GM18508 (cell line): Measurements from ENCODE around the gene HTR2A.

ENCODE experiments used
- ATAC-seq: cut with Tn5 transposase; IDR thresholded peaks from one replicate; pipeline ENCODE4 v1.9.1; 2021; ENCODE audit warnings: moderate number of reproducible peaks; ENCODE audit not compliant: insufficient read depth, unreplicated experiment

Gene HTR2A

DNA sequence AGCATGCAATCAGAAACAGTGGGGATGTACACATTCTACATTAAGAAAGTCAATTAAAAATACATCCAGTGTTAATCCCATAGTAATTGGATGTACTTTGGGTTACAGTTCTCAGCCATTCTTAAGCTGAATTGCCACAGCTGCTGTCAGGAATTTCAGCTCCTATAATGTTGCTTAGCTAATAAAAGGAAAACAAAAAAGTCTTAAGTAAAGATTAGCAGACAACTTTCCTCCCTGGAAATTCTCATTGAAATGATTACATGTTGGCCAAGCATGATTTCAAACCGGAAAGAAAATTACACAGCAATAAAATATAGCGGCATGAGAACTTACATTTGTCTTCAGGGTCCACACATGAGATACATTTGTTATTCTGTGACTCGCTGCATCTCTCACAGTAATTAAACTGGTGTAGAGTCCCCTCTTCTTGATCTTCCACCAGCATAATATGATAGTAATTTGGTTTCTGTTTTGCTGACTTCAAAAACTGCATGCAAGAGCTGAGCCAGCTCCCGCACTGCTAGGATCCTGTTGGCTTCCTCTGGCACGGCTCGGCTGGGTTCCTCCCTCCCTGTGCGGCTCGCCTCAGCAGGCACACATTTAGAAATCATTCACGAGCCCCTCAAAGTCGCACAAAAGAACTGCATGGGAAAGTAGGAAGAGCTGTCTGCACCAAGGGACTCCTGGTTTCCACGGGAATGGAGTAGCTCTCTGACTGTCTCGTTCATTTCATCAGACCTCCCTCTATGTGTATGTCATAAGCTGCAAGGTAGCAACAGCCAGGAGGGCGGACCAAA lies at the start of gene HTR2A:
HTR2A (minus strand) TSS at position 713 of the 797 bp plus-strand sequence. CDS start 1,147 bp downstream, outside the sequence.
- ATAC-seq: no peak

- no peak for ATAC-seq
These were observed 39.7 kb upstream of the HTR2A start for GRCh38 chr13:46936525-46936924.

GRCh38 chr13:46934749-46935148 lies 37.9 kb upstream of the HTR2A start:
- ATAC-seq: no peak

- no peak for ATAC-seq
These were observed 30.2 kb upstream of the HTR2A start for GRCh38 chr13:46926916-46927590.

DNA sequence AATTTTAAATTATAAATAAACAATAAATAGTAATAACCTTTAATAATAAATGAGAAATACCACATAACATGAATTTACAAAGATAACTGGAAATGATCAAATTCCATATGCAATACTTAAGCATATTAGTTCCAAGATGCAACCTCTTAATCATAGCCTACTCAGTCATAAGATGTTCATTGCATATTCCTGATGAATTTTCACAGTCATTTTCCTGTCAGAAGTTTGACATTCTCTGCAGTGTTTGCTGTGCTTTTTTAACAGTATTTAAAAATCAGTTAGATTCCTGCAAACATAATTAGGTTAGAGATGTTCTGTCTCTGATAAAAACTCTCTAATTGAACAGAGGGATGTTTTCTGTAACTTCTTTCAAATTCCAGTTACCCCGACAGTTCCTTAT lies 28.6 kb upstream of the HTR2A start:
- ATAC-seq: no peak

DNA sequence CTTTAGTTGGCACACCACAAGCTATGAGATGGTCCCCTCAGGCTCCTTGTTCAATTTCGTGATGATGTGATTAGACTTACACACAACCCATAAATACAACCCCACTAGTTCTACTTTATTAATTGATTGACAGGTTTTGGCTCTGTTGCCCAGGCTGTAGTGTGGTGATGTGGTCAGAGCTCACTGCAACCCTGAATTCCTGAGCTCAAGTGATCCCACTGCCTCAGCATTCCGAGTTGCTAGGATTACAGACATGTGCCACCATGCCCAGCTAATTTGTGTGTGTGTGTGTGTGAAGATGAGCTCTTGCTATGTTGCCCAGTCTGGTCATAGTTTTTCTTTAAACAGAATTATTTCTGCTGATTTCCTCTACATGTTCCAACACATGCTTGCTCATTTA lies 17.5 kb upstream of the HTR2A start:
- ATAC-seq: no peak

DNA sequence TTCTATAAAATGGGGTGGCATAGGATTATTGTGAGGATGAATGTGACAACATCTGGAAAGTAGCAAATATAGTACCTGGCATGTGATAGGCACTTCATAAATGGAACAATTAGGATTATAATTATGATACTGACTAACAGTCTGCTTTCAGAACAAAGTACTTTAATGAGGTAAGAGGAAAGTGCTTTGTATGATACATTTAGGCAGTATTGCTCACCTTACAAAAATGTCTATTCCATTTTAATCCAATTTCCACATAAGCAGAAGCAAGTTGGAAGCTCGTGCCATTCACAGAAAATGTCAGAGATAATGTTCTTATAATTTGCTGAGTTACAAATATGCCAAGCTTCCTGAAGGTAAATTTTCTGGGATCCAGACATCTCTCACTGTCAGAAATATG lies 16.9 kb upstream of the HTR2A start:
- no peak for ATAC-seq

- no peak for ATAC-seq
These were observed 12.2 kb upstream of the HTR2A start for GRCh38 chr13:46909042-46909441.

- no peak for ATAC-seq
These were observed 11.6 kb upstream of the HTR2A start for GRCh38 chr13:46908501-46908900.

- no peak for ATAC-seq
These were observed 9.6 kb upstream of the HTR2A start for GRCh38 chr13:46906405-46906804.

- no peak for ATAC-seq
These were observed 8.4 kb upstream of the HTR2A start for GRCh38 chr13:46905249-46905648.

- ATAC-seq: no peak
These were observed 6.9 kb upstream of the HTR2A start for GRCh38 chr13:46903748-46904147.

GRCh38 chr13:46901721-46902120 lies 4.9 kb upstream of the HTR2A start:
- ATAC-seq: no peak

DNA sequence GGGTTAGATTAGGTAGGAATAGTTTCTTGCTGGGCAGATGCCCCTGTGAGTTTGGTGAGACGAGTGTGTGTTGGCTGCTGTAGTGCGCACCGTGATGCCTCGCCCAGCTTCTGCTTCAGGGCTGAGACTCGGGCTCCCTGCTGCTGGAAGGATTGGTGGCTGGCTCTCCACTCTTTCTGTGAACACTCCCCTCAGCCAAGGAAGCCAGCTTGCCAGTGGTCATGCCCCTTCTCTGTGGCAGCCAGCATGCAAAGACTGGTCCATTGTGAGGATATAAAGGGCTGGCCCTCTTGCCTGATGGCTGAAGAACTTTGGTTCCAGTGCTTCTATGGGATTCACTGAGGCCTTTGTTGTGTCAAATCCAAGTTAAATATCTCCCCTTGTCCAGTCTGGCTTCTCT lies 2.9 kb upstream of the HTR2A start:
- no peak for ATAC-seq

DNA sequence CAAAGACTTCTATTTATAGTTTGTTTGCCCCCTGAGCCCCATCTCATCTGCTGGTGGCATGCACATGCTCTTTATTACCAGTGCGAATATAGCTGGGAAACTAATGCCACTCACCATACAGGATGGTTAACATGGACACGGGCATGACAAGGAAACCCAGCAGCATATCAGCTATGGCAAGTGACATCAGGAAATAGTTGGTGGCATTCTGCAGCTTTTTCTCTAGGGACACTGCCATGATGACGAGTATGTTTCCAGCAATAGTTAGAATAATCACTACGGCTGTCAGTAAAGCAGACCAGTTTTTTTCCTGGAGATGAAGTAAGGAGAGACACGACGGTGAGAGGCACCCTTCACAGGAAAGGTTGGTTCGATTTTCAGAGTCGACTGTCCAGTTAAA lies 1.5 kb downstream of the HTR2A start:
- no peak for ATAC-seq

GRCh38 chr13:46894568-46894967 lies 2.3 kb downstream of the HTR2A start:
- ATAC-seq: no peak

DNA sequence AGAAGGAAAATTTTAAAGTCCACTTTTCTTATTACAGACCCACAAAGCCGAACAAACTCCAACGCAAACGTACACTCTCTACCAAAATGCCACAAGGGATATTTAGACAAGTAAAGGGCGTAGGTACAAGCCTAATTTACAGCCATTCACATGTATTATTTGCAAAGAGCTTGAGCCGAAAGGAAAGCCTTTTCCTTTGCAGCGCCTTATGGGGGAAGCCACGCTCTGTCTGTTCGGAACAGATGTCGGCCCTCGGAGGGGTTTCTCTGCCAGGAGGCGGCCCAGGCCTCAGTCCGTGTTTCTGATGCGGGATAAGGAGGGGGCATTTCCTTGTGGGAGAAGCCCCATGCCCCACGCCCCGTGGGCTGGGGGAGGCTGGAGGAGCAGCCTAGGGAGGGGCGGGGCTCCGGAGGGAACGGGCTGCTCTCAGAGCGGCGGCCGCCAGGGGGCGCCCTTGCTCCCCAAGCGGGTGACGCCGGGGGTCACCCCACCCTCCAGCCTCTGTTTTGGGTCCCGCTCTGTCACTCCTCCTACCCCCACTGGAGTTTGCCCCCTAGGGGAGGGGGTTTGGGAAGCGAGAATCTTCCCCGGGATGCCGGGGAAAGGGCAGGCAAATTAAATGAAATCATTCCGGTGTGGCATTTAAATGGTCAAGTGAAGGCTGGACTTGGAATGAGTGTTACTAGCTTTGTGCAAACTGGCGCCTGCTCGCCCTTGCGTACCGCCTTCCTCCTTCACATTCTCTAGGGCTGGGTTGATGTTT lies 2.9 kb downstream of the HTR2A start:
- no peak for ATAC-seq

DNA sequence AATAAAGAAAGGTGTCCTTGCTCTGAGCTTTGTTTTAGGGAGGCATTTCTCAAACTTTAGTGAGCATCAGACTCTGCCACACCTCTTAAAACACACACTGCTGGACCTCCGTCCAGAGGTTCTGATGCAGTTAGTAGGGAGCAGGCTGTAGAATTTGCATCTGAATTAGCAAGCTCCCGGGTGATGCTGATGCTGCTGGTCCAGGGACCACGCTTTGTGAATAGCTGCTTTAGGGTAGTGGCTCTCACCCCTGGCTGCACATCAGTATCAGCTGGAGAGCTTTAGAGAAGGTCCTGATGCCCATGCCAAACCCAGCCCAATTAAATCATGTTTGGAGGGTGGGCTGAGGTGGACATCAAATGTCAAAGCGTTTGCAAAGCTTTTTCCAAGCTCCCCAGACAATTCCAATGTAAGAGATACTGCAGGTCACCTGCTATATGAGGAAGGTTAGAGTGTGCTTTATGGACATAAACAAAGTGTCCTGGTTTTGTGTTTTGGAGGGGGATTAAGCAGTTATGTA lies 3.6 kb downstream of the HTR2A start:
- no peak for ATAC-seq

- ATAC-seq: no peak
These were observed 11.8 kb downstream of the HTR2A start for GRCh38 chr13:46885018-46885417.

DNA sequence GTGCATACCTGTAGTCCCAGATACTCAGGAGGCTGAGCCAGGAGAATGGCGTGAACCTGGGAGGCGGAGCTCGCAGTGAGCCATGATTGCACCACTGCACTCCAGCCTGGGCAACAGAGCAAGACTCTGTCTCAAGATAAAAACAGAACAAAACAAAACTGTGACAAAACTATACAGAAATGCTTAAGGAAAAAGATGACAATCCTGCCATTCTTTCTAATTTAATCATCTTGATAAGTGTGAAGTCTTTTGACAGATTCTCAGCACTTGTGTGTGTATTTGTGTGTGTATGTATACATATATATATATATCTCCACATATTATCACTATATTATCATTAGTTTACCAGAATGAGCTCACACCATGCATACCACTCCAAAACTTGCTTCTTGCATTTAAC lies 12.3 kb downstream of the HTR2A start:
- no peak for ATAC-seq

DNA sequence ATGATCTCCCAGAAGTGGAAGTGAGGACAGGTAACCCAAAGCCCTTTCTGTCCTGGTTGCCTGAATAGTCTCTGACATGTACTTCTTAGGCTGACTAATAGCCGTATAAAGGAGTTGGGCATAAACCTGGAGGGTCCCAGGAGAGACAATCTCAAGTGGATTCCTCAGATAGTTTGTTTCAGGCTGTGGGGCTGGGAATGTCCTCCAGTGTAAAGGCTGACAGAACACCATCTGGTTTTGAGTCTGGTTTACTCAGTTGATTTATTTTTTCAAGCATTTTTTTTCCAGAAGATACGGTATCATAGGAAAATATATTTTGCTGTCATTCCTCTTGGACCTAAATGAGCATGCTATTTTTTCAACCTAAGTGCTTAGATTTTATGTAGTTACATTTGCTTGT lies 15.2 kb downstream of the HTR2A start:
- no peak for ATAC-seq
